Measurements from ENCODE around the gene MCF2L2.

GRCh38 chr3:183185696-183186095 lies 242.7 kb downstream of the MCF2L2 start:
- TF ChIP-seq POLR2A (IDR thresholded peaks at IDR 0.05; ENCODE audit: low read depth, low read length) (no peak), POLR2AphosphoS5 (IDR thresholded peaks at IDR 0.05; ENCODE audit: low read depth, low read length) (no peak)
